NT2/D1 (cell line): ENCODE measurements around the gene KCNH1.

Experiments
- DNase-seq: peaks from one replicate; pipeline ENCODE4 v3.0.0-alpha.2; 2011; ENCODE audit warnings: low read depth, low spot score
- H3K27me3 ChIP-seq: 2 replicates; pipeline ENCODE4 v1.6.0; 2011; ENCODE audit warnings: mild to moderate bottlenecking; ENCODE audit not compliant: insufficient read length, insufficient read depth
- H3K36me3 ChIP-seq: 2 replicates; pipeline ENCODE4 v1.6.1; 2011; ENCODE audit warnings: mild to moderate bottlenecking, low read length, mixed read lengths; ENCODE audit not compliant: insufficient read depth, insufficient read length
- H3K4me1 ChIP-seq: 2 replicates; pipeline ENCODE4 v1.5.1; 2011; ENCODE audit not compliant: insufficient read depth, insufficient read length
- H3K4me3 ChIP-seq: 2 replicates; pipeline ENCODE4 v1.5.1; 2011; ENCODE audit warnings: low read depth; ENCODE audit not compliant: insufficient read length
- H3K9ac ChIP-seq: 2 replicates; pipeline ENCODE4 v1.6.0; 2011; ENCODE audit warnings: low read depth; ENCODE audit not compliant: insufficient read length
- H3K9me3 ChIP-seq: 2 replicates; pipeline ENCODE4 v1.5.1; 2011; ENCODE audit warnings: mild to moderate bottlenecking, low read length; ENCODE audit not compliant: insufficient read depth
- SUZ12 ChIP-seq: IDR thresholded peaks from 2 replicates; pipeline ENCODE4 v1.6.1; 2011; ENCODE audit not compliant: insufficient read length, insufficient read depth; ENCODE audit errors: extremely low read depth
- YY1 ChIP-seq: IDR thresholded peaks from 2 replicates; pipeline ENCODE4 v1.6.1; 2011; ENCODE audit not compliant: insufficient read length, insufficient read depth
- ZNF274 ChIP-seq: IDR thresholded peaks from 2 replicates; pipeline ENCODE4 v1.6.1; 2011; ENCODE audit warnings: mild to moderate bottlenecking, low read depth, low read length

KCNH1 gene

GRCh38 chr1:210770396-210770984, 363.5 kb downstream of the KCNH1 start:
- Histone ChIP-seq H3K27me3 (no peaks in the 10 kb centered on the region), H3K4me3 (no peak overlapping the region), H3K9me3 (no peaks in the 10 kb centered on the region), H3K36me3 (no peaks in the 10 kb centered on the region), H3K4me1 (no peaks in the 10 kb centered on the region), H3K9ac (no peak overlapping the region)
- DNase-seq, result no peak
- no peak for TF ChIP-seq SUZ12
- TF ChIP-seq YY1, result no peak
- no peak for TF ChIP-seq ZNF274

DNA sequence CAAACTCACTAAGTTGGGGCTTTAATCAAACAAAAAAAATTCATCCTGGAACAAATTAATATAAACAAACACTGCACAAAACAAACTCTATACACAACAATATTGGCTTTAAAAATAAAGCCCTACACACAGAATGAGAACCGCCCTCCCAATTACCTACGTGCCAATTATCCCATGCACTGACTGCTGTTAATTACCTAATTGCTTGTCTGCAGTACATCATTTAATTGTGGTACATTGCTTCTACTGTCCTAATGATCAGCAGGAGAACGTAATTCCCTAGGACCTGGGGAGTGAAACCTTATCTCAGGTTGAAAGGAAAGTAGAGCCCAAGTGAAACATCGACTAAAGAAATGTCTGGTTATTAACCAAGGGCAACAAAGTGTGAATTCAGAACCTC, 364.5 kb downstream of the KCNH1 start:
- DNase-seq, result no peak
- Histone ChIP-seq H3K9ac (no peak overlapping the region), H3K4me1 (no peaks in the 10 kb centered on the region), H3K27me3 (no peaks in the 10 kb centered on the region), H3K4me3 (no peak overlapping the region), H3K36me3 (no peaks in the 10 kb centered on the region), H3K9me3 (no peaks in the 10 kb centered on the region)
- TF ChIP-seq SUZ12, result no peak
- TF ChIP-seq ZNF274, result no peak
- no peak for TF ChIP-seq YY1

DNA sequence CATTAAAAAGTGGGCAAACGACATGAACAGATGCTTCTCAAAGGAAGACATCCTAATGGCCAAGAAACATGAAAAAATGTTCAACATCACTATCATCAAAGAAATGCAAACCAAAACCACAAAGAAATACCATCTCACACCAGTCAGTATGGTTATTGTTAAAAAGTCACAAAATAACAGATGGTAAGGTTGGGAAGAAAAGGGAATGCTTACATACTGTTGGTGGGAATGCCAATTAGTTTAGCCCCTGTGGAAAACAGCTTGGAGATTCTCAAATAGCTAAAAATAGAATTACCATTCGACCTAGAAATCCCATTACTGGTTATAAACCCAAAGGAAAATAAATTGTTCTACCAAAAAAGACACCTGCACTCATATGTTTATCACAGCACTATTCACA, 369.4 kb downstream of the KCNH1 start:
- TF ChIP-seq ZNF274 (no peak), YY1 (no peak), SUZ12 (no peak)
- Histone ChIP-seq H3K4me3 (no peak overlapping the region), H3K36me3 (no peaks in the 10 kb centered on the region), H3K9ac (no peak overlapping the region), H3K27me3 (no peaks in the 10 kb centered on the region), H3K9me3 (no peaks in the 10 kb centered on the region), H3K4me1 (no peaks in the 10 kb centered on the region)
- no peak for DNase-seq

- TF ChIP-seq YY1, result no peak
- no peak for TF ChIP-seq SUZ12
- TF ChIP-seq ZNF274, result no peak
- Histone ChIP-seq H3K9me3 (no peaks in the 10 kb centered on the region), H3K4me3 (no peak overlapping the region), H3K36me3 (no peaks in the 10 kb centered on the region), H3K9ac (no peak overlapping the region), H3K4me1 (peaks cover 10% of the 10 kb centered on the region), H3K27me3 (no peaks in the 10 kb centered on the region)
- DNase-seq, result no peak
Measured at GRCh38 chr1:210758761-210759160, 375.2 kb downstream of the KCNH1 start.

DNA sequence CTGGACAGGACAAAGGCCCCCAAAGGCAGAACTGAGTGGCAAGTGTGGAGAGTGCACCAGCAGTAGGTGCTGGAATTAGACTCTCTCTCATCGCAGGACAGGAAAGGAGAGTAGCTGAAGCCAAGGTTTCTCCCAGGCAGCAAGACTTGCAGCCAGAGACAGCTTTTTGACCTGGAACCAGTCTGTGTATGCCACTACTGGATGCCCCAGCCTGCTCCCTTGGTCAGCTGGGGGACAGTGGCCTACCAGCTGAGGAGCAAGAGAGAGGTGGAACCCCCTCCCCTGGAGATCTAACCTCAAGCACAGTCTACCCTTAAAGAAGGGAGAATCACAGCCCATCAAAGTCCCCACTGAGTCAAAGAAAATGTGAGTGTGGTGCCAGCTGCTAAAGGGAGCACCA, 375.7 kb downstream of the KCNH1 start:
- DNase-seq, result no peak
- H3K36me3 ChIP-seq, result no peaks in the 10 kb centered on the region
- no peak overlapping the region for H3K4me3 ChIP-seq
- no peaks in the 10 kb centered on the region for H3K9me3 ChIP-seq
- TF ChIP-seq ZNF274, result no peak
- no peak for TF ChIP-seq YY1
- TF ChIP-seq SUZ12, result no peak
- H3K9ac ChIP-seq, result no peak overlapping the region
- H3K4me1 ChIP-seq, result peaks cover 10% of the 10 kb centered on the region
- no peaks in the 10 kb centered on the region for H3K27me3 ChIP-seq

GRCh38 chr1:210757677-210758076, 376.3 kb downstream of the KCNH1 start:
- DNase-seq, result peak; percentile 80
- no peak overlapping the region for H3K4me3 ChIP-seq
- peaks cover 10% of the 10 kb centered on the region for H3K4me1 ChIP-seq
- H3K9ac ChIP-seq, result no peak overlapping the region
- no peaks in the 10 kb centered on the region for H3K36me3 ChIP-seq
- H3K9me3 ChIP-seq, result no peaks in the 10 kb centered on the region
- TF ChIP-seq SUZ12 (no peak), ZNF274 (no peak), YY1 (no peak)
- H3K27me3 ChIP-seq, result no peaks in the 10 kb centered on the region

DNA sequence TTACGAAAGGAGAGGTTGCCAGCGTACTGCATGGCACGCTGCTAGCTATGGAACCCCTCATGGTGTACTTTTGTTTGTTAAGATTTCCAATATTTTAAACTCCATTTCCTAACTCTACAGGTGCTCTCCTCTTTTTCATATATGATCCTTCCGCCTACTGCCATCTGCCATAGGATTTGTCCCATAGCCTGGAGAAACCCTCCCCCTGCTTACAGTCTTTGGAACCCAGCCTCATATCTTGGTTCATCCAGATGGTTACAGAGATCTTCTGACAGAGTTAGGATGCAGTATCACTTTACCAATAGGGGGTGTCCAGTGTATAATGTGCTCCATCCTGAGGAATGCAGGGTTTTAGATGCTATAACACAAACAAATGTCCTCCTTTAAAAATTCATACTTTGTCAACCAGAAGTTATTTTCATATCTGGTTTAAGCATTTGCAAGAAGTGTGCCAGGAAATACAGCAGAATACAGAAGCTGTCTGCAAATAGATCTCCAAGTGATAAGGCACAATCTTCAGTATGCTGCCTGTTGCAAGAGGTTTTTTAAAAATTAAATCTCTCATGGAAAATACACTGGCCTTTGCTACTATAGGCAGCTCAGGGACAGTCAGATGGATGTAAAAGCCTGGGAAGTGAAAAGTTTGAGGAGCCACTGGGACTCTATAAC, 377.8 kb downstream of the KCNH1 start:
- DNase-seq, result no peak
- no peak for TF ChIP-seq ZNF274
- no peak for TF ChIP-seq SUZ12
- TF ChIP-seq YY1, result no peak
- no peak overlapping the region for H3K4me3 ChIP-seq
- H3K36me3 ChIP-seq, result no peaks in the 10 kb centered on the region
- no peaks in the 10 kb centered on the region for H3K9me3 ChIP-seq
- no peaks in the 10 kb centered on the region for H3K27me3 ChIP-seq
- no peak overlapping the region for H3K9ac ChIP-seq
- H3K4me1 ChIP-seq, result peaks cover 10% of the 10 kb centered on the region
